ENCODE data around the gene SOBP. TPM values are rescaled to one million over a fixed set of nuclear protein-coding genes. Genes with fewer than 3 reads are reported as not detected.

Gene SOBP
- total RNA-seq, 4 donors from 2014 or later, result 0.27 to 2.7 (median 1.5) TPM

- intact Hi-C loops (cut with DNase I; ENCODE audit: low total_unique reads), result no loop called here
- no peak overlapping the region for H3K4me3 ChIP-seq (ENCODE audit: low read depth, poor library complexity, severe bottlenecking)
- 71% methylated on average over 4 of the region's 4 CpGs for WGBS, 2 donors
- no peak for TF ChIP-seq POLR2A (IDR thresholded peaks at IDR 0.05)
- no peak for TF ChIP-seq CTCF (IDR thresholded peaks at IDR 0.05)
- DNase-seq (ENCODE audit: low spot score in 2 of 2), result no peak
These were observed 4.8 kb upstream of the SOBP start for GRCh38 chr6:107485157-107485556.

GRCh38 chr6:107488174-107488874 is 1.6 kb upstream of the SOBP start:
- H3K4me3 ChIP-seq (ENCODE audit: low read depth, poor library complexity, severe bottlenecking), result peak overlapping the region; percentile 55
- TF ChIP-seq CTCF (IDR thresholded peaks at IDR 0.05), result no peak
- no peak for TF ChIP-seq POLR2A (IDR thresholded peaks at IDR 0.05)
- DNase-seq (ENCODE audit: low spot score in 2 of 2), result no peak
- intact Hi-C loops (cut with DNase I; ENCODE audit: low total_unique reads), result no loop called here
- 16 to 22% methylated on average over 27 of the region's 27 CpGs for WGBS, 2 donors

GRCh38 chr6:107488875-107489635 is 862 bp upstream of the SOBP start:
- intact Hi-C loops (cut with DNase I; ENCODE audit: low total_unique reads), result no loop called here
- H3K4me3 ChIP-seq (ENCODE audit: low read depth, poor library complexity, severe bottlenecking), result peak overlapping the region; percentile 55
- TF ChIP-seq CTCF (IDR thresholded peaks at IDR 0.05), result no peak
- no peak for TF ChIP-seq POLR2A (IDR thresholded peaks at IDR 0.05)
- WGBS, 2 donors, result 1% methylated on average over 45 to 47 of the region's 51 CpGs
- peak in 1 of 2 donors; percentile 88 for DNase-seq (ENCODE audit: low spot score in 2 of 2)

GRCh38 chr6:107490566-107491137 is 735 bp downstream of the SOBP start:
- peak in 1 of 2 donors; percentile 86 for DNase-seq (ENCODE audit: low spot score in 2 of 2)
- TF ChIP-seq CTCF (IDR thresholded peaks at IDR 0.05) (no peak), POLR2A (IDR thresholded peaks at IDR 0.05) (no peak)
- 1% methylated on average over 30 of the region's 30 CpGs for WGBS, 2 donors
- peak overlapping the region; percentile 55 for H3K4me3 ChIP-seq (ENCODE audit: low read depth, poor library complexity, severe bottlenecking)
- intact Hi-C loops (cut with DNase I; ENCODE audit: low total_unique reads), result loop anchor here (10.0 kb wide), 1 partner anchor 1524 kb away; no protein-coding TSS in a partner anchor

- WGBS, 2 donors, result 10 to 17% methylated on average over 28 to 38 of the region's 38 CpGs
- peak in 1 of 2 donors; percentile 89 for DNase-seq (ENCODE audit: low spot score in 2 of 2)
- H3K4me3 ChIP-seq (ENCODE audit: low read depth, poor library complexity, severe bottlenecking), result peak overlapping the region; percentile 55
- TF ChIP-seq CTCF (IDR thresholded peaks at IDR 0.05), result no peak
- TF ChIP-seq POLR2A (IDR thresholded peaks at IDR 0.05), result no peak
- intact Hi-C loops (cut with DNase I; ENCODE audit: low total_unique reads), result loop anchor here (10.0 kb wide), 1 partner anchor 1524 kb away; no protein-coding TSS in a partner anchor
These were observed 1.3 kb downstream of the SOBP start for GRCh38 chr6:107491138-107491609.
